ENCODE measurements around the gene HOXA3.

The HOXA3 gene

GRCh38 chr7:27151931-27152815 is at the start of gene HOXA3:
HOXA3 (minus strand) TSS chr7:27152583; CDS start chr7:27110640, 41,943 bp downstream.
- peak; percentile 69 for DNase-seq (ENCODE audit: low spot score)

DNA sequence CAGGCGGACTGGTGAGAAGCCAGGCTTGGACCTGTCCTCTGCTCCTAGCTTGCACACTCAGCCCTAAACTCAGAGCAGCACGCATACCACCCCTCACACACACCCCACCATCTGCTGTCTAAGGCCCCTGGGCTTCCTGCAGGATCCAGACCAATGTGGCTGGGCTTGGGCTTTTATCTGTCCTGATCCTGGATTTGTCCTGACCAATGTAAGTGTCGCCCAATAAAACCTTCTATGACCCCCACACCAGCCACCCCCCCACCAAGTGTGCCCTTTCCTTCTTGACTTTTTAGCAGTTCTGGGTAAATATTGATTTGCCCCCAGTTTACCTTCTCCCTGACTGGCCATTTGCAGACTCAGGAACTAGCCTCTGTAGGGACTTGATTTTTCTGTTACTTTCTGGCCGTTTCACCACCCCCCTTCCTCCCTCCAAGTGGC is 49.2 kb upstream of the HOXA3 start:
- DNase-seq (ENCODE audit: low spot score) = no peak

DNA sequence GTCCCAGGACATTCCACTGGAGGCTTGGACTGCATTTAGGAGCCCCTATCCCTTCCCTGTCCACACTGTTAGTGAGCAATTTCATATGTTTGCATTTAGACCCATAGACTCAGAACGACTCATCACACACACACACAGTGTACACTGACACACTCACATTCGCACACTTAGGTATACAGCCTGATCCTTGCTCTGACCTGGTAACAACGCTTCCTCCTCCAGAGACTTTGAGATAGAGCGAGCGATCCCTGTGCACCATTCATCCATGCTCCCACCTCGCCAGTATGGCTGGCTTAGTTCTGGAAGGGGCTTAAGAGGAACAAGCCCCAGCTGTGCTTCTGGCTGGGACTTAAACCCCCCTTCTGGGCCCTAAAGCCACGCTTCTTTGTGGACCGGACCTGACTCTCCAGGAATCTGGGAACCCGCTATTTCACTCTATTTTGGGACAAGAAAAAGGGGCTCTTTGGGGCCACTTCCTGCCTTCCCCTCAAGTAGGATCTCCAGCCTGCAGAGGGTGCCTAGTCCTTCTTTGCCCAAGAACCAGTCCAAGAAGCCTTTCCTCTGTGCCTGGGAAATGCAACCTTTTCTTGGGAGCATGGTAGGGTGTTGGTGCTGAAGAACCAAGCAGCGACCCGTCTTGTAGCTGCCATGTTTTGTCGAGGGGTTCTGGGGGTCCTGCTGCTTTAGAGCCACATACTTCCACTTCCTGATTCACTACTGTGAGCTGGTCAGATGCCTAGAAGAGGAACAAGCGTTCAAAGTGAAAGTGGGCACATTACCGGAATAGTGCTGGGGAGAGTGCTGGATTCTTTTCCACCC is 48.6 kb upstream of the HOXA3 start:
- DNase-seq (ENCODE audit: low spot score) = no peak

DNA sequence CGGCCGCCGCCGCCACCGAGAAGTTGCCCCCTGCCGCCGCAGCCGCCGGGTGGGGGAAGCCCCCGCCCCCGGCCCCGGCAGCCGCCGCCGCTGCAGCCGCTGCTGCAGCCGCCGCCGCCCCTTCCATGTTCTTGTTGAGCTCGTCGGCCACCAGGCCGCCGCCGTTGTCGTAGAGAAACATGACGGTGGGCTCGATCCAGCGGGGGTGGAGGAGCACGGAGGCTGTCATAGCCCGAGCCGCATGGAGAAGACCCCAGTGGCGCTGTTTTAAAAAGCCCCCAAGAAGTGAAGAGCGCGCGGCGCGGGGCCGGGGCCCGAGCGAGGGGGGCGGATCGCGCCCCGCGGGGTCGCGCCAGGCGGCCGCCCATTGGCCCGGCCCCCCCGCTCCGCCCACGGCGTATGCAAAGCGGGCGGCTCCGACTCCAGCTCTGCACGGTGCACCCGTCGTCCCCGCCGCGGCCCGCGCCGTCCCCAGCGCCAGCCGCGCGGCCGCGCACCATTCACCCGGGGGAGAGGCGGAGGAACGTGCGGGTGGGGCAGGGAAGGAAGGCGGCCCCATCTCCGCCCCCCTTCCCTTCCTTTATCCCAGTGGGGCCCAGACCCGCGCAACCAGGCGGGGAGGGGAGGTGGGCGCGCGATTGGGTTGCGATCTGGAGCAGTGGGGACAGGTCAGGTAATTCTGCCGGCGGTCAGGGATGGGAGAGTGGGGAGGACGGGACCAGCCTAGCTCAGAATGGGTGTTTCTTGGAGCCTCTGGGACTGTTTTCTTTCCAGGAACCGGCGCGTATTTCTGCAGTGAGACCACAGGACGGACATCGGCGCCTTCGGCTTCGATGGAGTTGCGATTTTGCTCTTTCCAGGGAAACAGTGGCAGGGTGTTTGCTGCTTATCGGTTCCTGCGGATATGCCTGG is 47.7 kb upstream of the HOXA3 start, which contains the start of gene HOXA13:
TSS of gene HOXA13 (minus strand) at position 243 of the 912 bp plus-strand sequence. CDS start at position 229, 14 bp downstream.
- no peak for DNase-seq (ENCODE audit: low spot score)

- no peak for DNase-seq (ENCODE audit: low spot score)
Measured at GRCh38 chr7:27198871-27199801, 46.8 kb upstream of the HOXA3 start.

GRCh38 chr7:27198138-27198841 is 45.9 kb upstream of the HOXA3 start:
- DNase-seq (ENCODE audit: low spot score) = no peak

- DNase-seq (ENCODE audit: low spot score) = no peak
Measured at GRCh38 chr7:27197137-27198042, 45.0 kb upstream of the HOXA3 start.

- peak; percentile 84 for DNase-seq (ENCODE audit: low spot score)
Measured at GRCh38 chr7:27196287-27196767, 43.9 kb upstream of the HOXA3 start.

DNA sequence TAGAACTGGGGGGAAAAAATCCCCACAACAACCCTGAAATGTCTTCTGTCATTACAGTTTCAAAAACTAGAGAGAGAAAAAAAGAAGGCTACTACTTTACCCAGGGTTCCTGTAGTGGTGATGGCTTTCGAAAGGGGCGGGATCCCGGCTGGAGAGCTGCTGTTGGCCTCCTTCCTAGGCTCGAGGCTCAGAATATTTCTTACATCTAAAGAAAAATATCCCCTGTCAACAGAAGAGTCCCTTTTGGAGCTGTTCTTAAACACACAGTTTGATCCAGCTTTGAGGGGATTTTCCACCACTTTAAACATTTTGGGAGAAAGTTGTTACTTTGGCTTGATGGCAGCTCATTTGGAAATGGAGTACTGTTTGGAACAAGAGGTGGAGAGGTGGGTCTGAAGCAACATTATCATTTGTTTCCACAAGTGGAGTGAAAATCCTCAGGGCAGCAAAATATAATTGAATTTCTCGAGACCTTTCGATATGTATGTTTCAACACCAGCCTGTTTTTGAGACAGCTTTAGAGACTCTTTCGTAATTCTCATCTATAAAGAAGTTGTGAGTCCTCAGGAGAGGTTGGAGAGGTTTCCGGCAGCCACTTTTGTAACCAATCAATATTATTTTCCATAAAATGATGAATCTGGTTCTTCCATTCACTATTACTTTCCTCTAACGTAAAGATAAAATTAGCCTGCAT is 42.5 kb upstream of the HOXA3 start:
- no peak for DNase-seq (ENCODE audit: low spot score)

GRCh38 chr7:27194002-27194352 is 41.6 kb upstream of the HOXA3 start:
- no peak for DNase-seq (ENCODE audit: low spot score)

DNA sequence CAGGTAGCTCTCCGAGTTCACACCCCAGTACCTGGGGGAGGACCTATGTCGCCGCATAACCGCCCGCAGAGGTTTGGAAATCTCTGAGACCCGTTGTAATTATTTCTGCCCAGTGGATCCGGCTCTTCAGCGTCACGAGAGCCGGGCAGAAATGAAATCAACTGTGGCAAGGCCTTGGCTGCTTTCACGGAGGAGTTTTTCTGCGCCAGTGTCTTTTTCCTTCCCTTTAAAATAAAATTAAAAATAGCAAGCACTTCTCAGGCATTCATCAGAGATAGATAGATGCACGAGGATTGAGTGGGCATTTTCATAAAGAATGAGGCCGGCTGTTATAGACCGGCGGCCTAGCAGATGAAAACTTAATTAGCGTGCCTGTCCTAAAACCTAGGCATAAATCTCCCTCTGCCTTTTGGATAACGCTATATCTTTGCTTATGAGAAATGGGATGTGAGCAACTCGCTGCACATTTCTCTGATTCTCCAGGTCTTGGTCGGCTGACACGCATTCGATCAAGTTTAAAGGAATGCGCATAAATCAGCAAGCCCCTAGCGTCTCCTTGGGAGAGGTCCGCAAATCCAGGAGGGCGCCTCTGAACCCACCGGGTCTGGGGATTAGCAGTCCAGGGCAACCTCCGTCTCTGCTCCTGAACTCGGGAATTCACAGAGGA is 41.1 kb upstream of the HOXA3 start:
- DNase-seq (ENCODE audit: low spot score) = no peak

DNA sequence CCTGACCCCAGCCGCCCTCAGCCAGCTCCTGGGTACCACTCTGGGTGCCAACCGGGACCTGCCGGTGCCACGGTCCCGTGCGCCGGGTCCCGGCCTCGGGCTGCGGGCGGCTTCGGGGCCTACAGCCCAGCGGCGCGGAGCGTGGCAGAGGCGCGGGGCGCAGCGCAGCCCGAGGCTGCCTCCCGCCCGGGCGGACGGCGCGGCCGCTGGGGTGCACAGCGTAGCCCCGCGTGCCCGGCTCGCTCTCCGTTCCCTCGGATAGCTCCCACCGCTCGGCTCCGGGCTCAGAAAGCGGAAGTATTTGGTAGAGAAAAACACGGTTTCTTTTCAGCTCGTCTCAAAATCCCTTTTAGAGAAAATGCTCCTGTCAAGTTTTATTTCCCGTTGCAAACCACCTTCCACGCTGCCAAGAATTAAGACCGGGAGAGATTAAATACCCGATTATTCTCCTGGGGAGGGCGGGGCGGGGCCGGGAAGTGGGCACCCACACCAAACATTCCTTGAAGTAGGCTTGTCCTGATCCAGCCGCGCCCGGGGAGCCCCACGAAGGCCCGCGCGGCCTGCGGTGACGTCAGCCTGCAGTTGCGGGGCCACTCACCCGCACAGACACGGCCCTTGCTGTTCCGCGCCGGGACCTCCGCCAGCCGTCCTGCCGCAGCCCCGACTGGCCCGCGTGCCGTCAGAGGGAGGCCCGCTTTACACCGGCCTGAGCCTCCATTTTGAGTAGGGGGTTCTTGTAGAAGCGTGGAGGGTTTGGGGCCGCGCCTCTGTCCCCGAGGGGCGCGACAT is 40.4 kb upstream of the HOXA3 start:
- DNase-seq (ENCODE audit: low spot score) = peak; percentile 61

DNA sequence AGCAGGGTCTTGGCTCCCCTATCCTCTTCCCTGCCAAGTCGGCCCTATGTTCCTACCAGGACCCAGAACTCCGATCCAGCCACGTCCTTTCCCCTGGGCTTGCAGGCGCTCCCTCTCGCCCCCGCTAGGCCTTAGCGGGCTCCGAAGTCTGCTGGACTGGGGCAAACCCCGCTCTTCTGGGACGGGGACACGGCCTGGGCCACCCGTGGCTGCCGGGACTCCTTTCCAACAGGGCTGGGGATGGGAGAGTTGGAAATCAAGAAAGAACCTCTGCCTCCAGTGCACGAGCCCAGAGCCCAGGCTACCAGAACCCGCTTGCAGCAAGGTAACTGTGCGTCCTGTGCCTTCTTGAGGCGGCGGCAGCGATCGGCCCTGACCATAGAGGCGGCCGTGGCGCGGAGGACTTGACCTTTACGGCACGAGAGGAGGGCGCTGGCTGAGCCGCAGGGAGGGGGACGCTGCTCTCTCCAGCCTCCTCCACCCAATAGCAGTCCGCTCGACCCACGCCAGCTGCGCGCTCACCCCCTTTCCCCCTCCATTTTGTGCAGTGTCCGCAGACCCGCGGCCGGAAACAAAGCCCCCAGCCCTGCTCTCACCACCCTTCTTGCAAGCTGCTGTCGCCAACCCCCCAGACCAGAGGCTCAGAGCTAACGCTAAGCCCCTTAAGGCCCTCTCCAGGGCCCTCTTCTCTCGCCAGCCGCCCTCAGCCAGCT is 39.6 kb upstream of the HOXA3 start:
- DNase-seq (ENCODE audit: low spot score) = no peak

GRCh38 chr7:27191161-27191731 is 38.9 kb upstream of the HOXA3 start:
- no peak for DNase-seq (ENCODE audit: low spot score)

GRCh38 chr7:27189997-27190748 is 37.8 kb upstream of the HOXA3 start:
- DNase-seq (ENCODE audit: low spot score) = no peak
